ENCODE results near the gene ICAM5.
"Not testable (repeated sequence)": the region's sequence is repeated elsewhere in the genome, so short reads cannot be mapped to it uniquely, and the experiment has no call there.

The ICAM5 gene

GRCh38 chr19:10270180-10270615 lies 19.6 kb upstream of the ICAM5 start:
- peak; percentile 94 for DNase-seq (ENCODE audit: low read depth)

- DNase-seq (ENCODE audit: low read depth): no peak
Observed at GRCh38 chr19:10270616-10271394, 18.9 kb upstream of the ICAM5 start, which contains the start of gene ICAM1. TSS of gene ICAM1 (plus strand) at chr19:10271120. CDS start at chr19:10271160, 40 bp downstream.

GRCh38 chr19:10271543-10272086 lies 18.1 kb upstream of the ICAM5 start:
- DNase-seq (ENCODE audit: low read depth): no peak

GRCh38 chr19:10274589-10274988 lies 15.2 kb upstream of the ICAM5 start:
- DNase-seq (ENCODE audit: low read depth): no peak

GRCh38 chr19:10277795-10278589 lies 11.8 kb upstream of the ICAM5 start:
- no peak for DNase-seq (ENCODE audit: low read depth)

- no peak for DNase-seq (ENCODE audit: low read depth)
Observed at GRCh38 chr19:10278935-10279334, 10.8 kb upstream of the ICAM5 start.

GRCh38 chr19:10279737-10280442 lies 9.9 kb upstream of the ICAM5 start:
- no peak for DNase-seq (ENCODE audit: low read depth)

GRCh38 chr19:10282043-10282442 lies 7.7 kb upstream of the ICAM5 start:
- DNase-seq (ENCODE audit: low read depth): not testable (repeated sequence)

- no peak for DNase-seq (ENCODE audit: low read depth)
Observed at GRCh38 chr19:10283301-10284064, 6.3 kb upstream of the ICAM5 start.

GRCh38 chr19:10284065-10284959 lies 5.4 kb upstream of the ICAM5 start:
- DNase-seq (ENCODE audit: low read depth): no peak

- DNase-seq (ENCODE audit: low read depth): no peak
Observed at GRCh38 chr19:10284960-10285278, 4.8 kb upstream of the ICAM5 start.

GRCh38 chr19:10285393-10285792 lies 4.4 kb upstream of the ICAM5 start:
- no peak for DNase-seq (ENCODE audit: low read depth)

GRCh38 chr19:10286803-10287737 lies 2.7 kb upstream of the ICAM5 start, which contains the start of gene ICAM4:
TSS of gene ICAM4 (plus strand) at chr19:10286955. CDS start at chr19:10287013, 58 bp downstream.
- DNase-seq (ENCODE audit: low read depth): peak; percentile 68

- peak; percentile 74 for DNase-seq (ENCODE audit: low read depth)
Observed at GRCh38 chr19:10288662-10289166, 1.0 kb upstream of the ICAM5 start.

GRCh38 chr19:10289167-10289835 lies 451 bp upstream of the ICAM5 start:
- peak; percentile 87 for DNase-seq (ENCODE audit: low read depth)

GRCh38 chr19:10290357-10290875 lies 664 bp downstream of the ICAM5 start:
- DNase-seq (ENCODE audit: low read depth): no peak

- peak; percentile 84 for DNase-seq (ENCODE audit: low read depth)
Observed at GRCh38 chr19:10290876-10291553, 1.3 kb downstream of the ICAM5 start.
